Measurements from ENCODE around the gene GRAMD4. TPM values are rescaled to one million over a fixed set of nuclear protein-coding genes. Genes with fewer than 3 reads are reported as not detected.
A peak's percentile ranks its signal among the peaks of the same experiment; 100 is the strongest.

GRAMD4 gene
- total RNA-seq, 5 donors from 2014 or later (not counting 1 experiment from before 2014, with no cell fraction given), result 8.8 to 24.3 (median 22.9) TPM

- Mint-ChIP-seq H3K27ac (no peak overlapping the region), H3K27me3 (no peaks in the 10 kb centered on the region), H3K4me3 (no peak overlapping the region), H3K4me1 (peaks cover 30 to 34% (median 30%) of the 10 kb centered on the region in 3 donors), H3K9me3 (no peaks in the 10 kb centered on the region), H3K36me3 (no peaks in the 10 kb centered on the region)
- H3K27me3 ChIP-seq (replicated peaks in 1 of 2; ENCODE audit: control insufficient read depth in 2 of 2, extremely low read depth in 1 of 2, insufficient read depth in 2 of 2, low read length in 1 of 2), result no peaks in the 10 kb centered on the region
- 96% methylated on average over 23 of the region's 28 CpGs for WGBS (ENCODE audit: insufficient coverage)
- no peak for ATAC-seq (replicated peaks in 1 of 4)
- peaks cover 7 to 46% of the 10 kb centered on the region in 2 experiments for H3K4me1 ChIP-seq (ENCODE audit: control insufficient read depth in 1 of 2, extremely low read depth in 1 of 2, insufficient read depth in 2 of 2, low read length in 2 of 2)
- ChIA-PET POLR2A (no interaction called here), CTCF (no interaction called here)
- no peak for DNase-seq
- no peak overlapping the region for H3K4me3 ChIP-seq (ENCODE audit: control insufficient read depth in 1 of 2, extremely low read depth in 1 of 2, low read length in 1 of 2)
- H3K36me3 ChIP-seq (ENCODE audit: control insufficient read depth in 2 of 2, extremely low read depth in 1 of 2, insufficient read depth in 1 of 2, low read length in 1 of 2), result peaks cover 0 to 26% of the 10 kb centered on the region in 2 donors
- H3K9me3 ChIP-seq, result no peaks in the 10 kb centered on the region
- H3K27ac ChIP-seq (ENCODE audit: low read length), result no peak overlapping the region
Measured at GRCh38 chr22:46677323-46678002, 57.3 kb downstream of the GRAMD4 start.

GRCh38 chr22:46678003-46678657 lies 57.9 kb downstream of the GRAMD4 start:
- CTCF ChIA-PET, result no interaction called here
- ATAC-seq (replicated peaks in 1 of 4), result no peak
- Histone ChIP-seq H3K4me1 (ENCODE audit: control insufficient read depth in 1 of 2, extremely low read depth in 1 of 2, insufficient read depth in 2 of 2, low read length in 2 of 2) (peaks cover 7 to 39% of the 10 kb centered on the region in 2 experiments), H3K27me3 (replicated peaks in 1 of 2; ENCODE audit: control insufficient read depth in 2 of 2, extremely low read depth in 1 of 2, insufficient read depth in 2 of 2, low read length in 1 of 2) (no peaks in the 10 kb centered on the region), H3K36me3 (ENCODE audit: control insufficient read depth in 2 of 2, extremely low read depth in 1 of 2, insufficient read depth in 1 of 2, low read length in 1 of 2) (peaks cover 0 to 28% of the 10 kb centered on the region in 2 donors), H3K4me3 (ENCODE audit: control insufficient read depth in 1 of 2, extremely low read depth in 1 of 2, low read length in 1 of 2) (no peak overlapping the region), H3K9me3 (no peaks in the 10 kb centered on the region), H3K27ac (ENCODE audit: low read length) (no peak overlapping the region)
- Mint-ChIP-seq H3K27ac (no peak overlapping the region), H3K36me3 (no peaks in the 10 kb centered on the region), H3K4me3 (no peak overlapping the region), H3K27me3 (no peaks in the 10 kb centered on the region), H3K4me1 (peaks cover 25 to 29% (median 26%) of the 10 kb centered on the region in 3 donors), H3K9me3 (no peaks in the 10 kb centered on the region)
- POLR2A ChIA-PET, result no interaction called here
- no peak for DNase-seq
- WGBS (ENCODE audit: insufficient coverage), result 72% methylated on average over 11 of the region's 31 CpGs

DNA sequence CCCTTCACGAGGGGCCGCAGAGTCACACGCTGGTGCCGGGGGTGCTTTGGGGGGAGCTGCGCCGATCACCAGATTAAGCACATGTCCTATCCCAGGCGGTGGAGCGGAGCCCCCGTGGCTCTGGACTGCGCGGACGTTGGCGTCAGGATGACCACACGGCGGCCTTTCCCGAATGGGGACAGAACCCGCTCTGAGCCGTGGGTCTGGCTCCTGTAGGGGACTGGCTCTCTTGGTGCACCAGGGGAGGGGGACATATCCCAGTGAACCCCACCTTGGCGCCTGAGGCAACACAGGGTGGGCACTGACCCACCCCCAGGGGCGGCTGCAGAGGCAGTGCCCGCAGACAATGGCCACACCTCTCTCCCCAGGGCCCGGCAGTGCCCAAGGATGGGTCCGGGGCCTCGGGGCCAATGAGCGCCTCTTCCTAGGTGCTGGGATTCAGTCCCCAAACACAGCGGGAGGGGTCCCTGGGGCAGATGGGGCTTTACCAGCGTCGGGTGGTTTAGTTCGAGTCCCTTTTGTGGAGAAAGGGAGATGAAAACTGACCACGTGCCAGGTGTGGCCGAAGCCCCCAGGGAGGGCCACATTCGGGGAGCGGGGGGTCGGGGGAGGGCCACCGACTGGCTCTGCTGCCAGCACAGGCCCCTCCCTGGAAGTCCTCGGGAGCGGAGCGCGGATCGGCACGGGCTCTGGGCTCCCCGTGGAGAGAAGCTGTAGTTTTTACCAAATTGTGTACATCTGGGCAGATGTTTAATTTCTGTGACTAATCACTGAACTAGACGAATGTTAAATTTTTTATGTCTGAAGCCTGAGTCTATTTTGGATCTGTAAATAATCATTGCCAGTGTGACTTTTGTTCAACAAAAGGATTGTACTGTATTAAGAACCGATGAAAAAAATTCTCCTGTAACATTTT lies 58.9 kb downstream of the GRAMD4 start:
- Histone ChIP-seq H3K36me3 (ENCODE audit: control insufficient read depth in 2 of 2, extremely low read depth in 1 of 2, insufficient read depth in 1 of 2, low read length in 1 of 2) (peaks cover 0 to 28% of the 10 kb centered on the region in 2 donors), H3K27me3 (replicated peaks in 1 of 2; ENCODE audit: control insufficient read depth in 2 of 2, extremely low read depth in 1 of 2, insufficient read depth in 2 of 2, low read length in 1 of 2) (no peaks in the 10 kb centered on the region), H3K4me3 (ENCODE audit: control insufficient read depth in 1 of 2, extremely low read depth in 1 of 2, low read length in 1 of 2) (no peak overlapping the region), H3K27ac (ENCODE audit: low read length) (no peak overlapping the region), H3K4me1 (ENCODE audit: control insufficient read depth in 1 of 2, extremely low read depth in 1 of 2, insufficient read depth in 2 of 2, low read length in 2 of 2) (peaks cover 1 to 30% of the 10 kb centered on the region in 2 experiments), H3K9me3 (no peaks in the 10 kb centered on the region)
- ChIA-PET POLR2A (no interaction called here), CTCF (no interaction called here)
- Mint-ChIP-seq H3K4me3 (no peak overlapping the region), H3K27ac (no peak overlapping the region), H3K36me3 (no peaks in the 10 kb centered on the region), H3K9me3 (no peaks in the 10 kb centered on the region), H3K4me1 (peaks cover 17 to 24% (median 18%) of the 10 kb centered on the region in 3 donors), H3K27me3 (no peaks in the 10 kb centered on the region)
- 96% methylated on average over 23 of the region's 44 CpGs for WGBS (ENCODE audit: insufficient coverage)
- ATAC-seq (replicated peaks in 1 of 4) (no peak), DNase-seq (no peak)

GRCh38 chr22:46679706-46680269 lies 59.6 kb downstream of the GRAMD4 start:
- no peak for DNase-seq
- H3K9me3 Mint-ChIP-seq, result no peaks in the 10 kb centered on the region

GRCh38 chr22:46681010-46681409 lies 60.8 kb downstream of the GRAMD4 start:
- Histone ChIP-seq H3K36me3 (ENCODE audit: control insufficient read depth in 2 of 2, extremely low read depth in 1 of 2, insufficient read depth in 1 of 2, low read length in 1 of 2) (peaks cover 11 to 28% of the 10 kb centered on the region in 2 donors), H3K27me3 (replicated peaks in 1 of 2; ENCODE audit: control insufficient read depth in 2 of 2, extremely low read depth in 1 of 2, insufficient read depth in 2 of 2, low read length in 1 of 2) (no peaks in the 10 kb centered on the region), H3K4me1 (ENCODE audit: control insufficient read depth in 1 of 2, extremely low read depth in 1 of 2, insufficient read depth in 2 of 2, low read length in 2 of 2) (peaks cover 3 to 27% of the 10 kb centered on the region in 2 experiments), H3K27ac (ENCODE audit: low read length) (peak overlapping the region; percentile 5), H3K9me3 (no peaks in the 10 kb centered on the region), H3K4me3 (ENCODE audit: control insufficient read depth in 1 of 2, extremely low read depth in 1 of 2, low read length in 1 of 2) (no peak overlapping the region)
- DNase-seq (peak in 2 of 35 experiments; percentile 8 to 37), ATAC-seq (replicated peaks in 1 of 4) (peak in 3 of 4 experiments; percentile 26 to 36 (median 31))
- H3K4me3 Mint-ChIP-seq, result no peak overlapping the region
- H3K4me1 Mint-ChIP-seq, result peaks cover 24 to 32% (median 24%) of the 10 kb centered on the region in 3 donors
- H3K36me3 Mint-ChIP-seq, result peaks cover 4% of the 10 kb centered on the region
- 89% methylated on average over 5 of the region's 7 CpGs for WGBS (ENCODE audit: insufficient coverage)
- POLR2A ChIA-PET, result no interaction called here
- CTCF ChIA-PET, result no interaction called here
- no peaks in the 10 kb centered on the region for H3K27me3 Mint-ChIP-seq
- H3K27ac Mint-ChIP-seq, result no peak overlapping the region
- H3K9me3 Mint-ChIP-seq, result no peaks in the 10 kb centered on the region

More at GRCh38 chr22:46679706-46680269, 59.6 kb downstream of the GRAMD4 start:
- Mint-ChIP-seq H3K36me3 (no peaks in the 10 kb centered on the region), H3K4me3 (no peak overlapping the region), H3K27me3 (no peaks in the 10 kb centered on the region), H3K27ac (no peak overlapping the region), H3K4me1 (peaks cover 18 to 24% (median 18%) of the 10 kb centered on the region in 3 donors)
- ATAC-seq (replicated peaks in 1 of 4), result no peak
- H3K4me3 ChIP-seq (ENCODE audit: control insufficient read depth in 1 of 2, extremely low read depth in 1 of 2, low read length in 1 of 2), result no peak overlapping the region
- no peak overlapping the region for H3K27ac ChIP-seq (ENCODE audit: low read length)
- H3K27me3 ChIP-seq (replicated peaks in 1 of 2; ENCODE audit: control insufficient read depth in 2 of 2, extremely low read depth in 1 of 2, insufficient read depth in 2 of 2, low read length in 1 of 2), result no peaks in the 10 kb centered on the region
- ChIA-PET POLR2A (no interaction called here), CTCF (interaction anchor here in 1 of 2 donors (0.7 kb wide), 1 partner anchor 38 kb away, joined by 3 read pairs; no protein-coding TSS in a partner anchor)
- H3K9me3 ChIP-seq, result no peaks in the 10 kb centered on the region
- WGBS (ENCODE audit: insufficient coverage), result 94% methylated on average over 12 of the region's 16 CpGs
- peaks cover 3 to 28% of the 10 kb centered on the region in 2 donors for H3K36me3 ChIP-seq (ENCODE audit: control insufficient read depth in 2 of 2, extremely low read depth in 1 of 2, insufficient read depth in 1 of 2, low read length in 1 of 2)
- H3K4me1 ChIP-seq (ENCODE audit: control insufficient read depth in 1 of 2, extremely low read depth in 1 of 2, insufficient read depth in 2 of 2, low read length in 2 of 2), result peaks cover 3 to 26% of the 10 kb centered on the region in 2 experiments

Measured in T-cell (primary cell).